PC-9 (cell line): Measurements from ENCODE around the gene PPP2R5C. TPM values are rescaled to one million over a fixed set of nuclear protein-coding genes. Genes with fewer than 3 reads are reported as not detected.

Experiments
- BruUV-seq: library from RNA; stranded (reverse); fragments of 400-500 nt; replicated peaks from 2 replicates; lab custom pipeline; 2021; lab: Mats Ljungman, UMichigan
- CTCF ChIA-PET: fragments of 300-600 bp; sonication (Branson Sonifier 250); formaldehyde crosslinking; loops from one replicate; lab custom pipeline; 2022; ENCODE audit warnings: antibody characterized with exemption; lab: Charles Lee
- POLR2A ChIA-PET: fragments of 300-600 bp; sonication (Branson Sonifier 250); formaldehyde crosslinking; loops from one replicate; lab custom pipeline; 2022; ENCODE audit warnings: antibody characterized with exemption; ENCODE audit not compliant: unreplicated experiment; lab: Charles Lee
- DNase-seq, 2 experiments: peaks; one replicate each; pipeline versions ENCODE4 v3.0.0 to v3.0.0-alpha.2; 2015 to 2022; ENCODE audit warnings: mixed read lengths in 1 of 2
- H2AFZ ChIP-seq: fragments of 200-600 bp; sonication (generic); 2 replicates; pipeline ENCODE4 v1.8.1; 2017; ENCODE audit warnings: antibody characterized with exemption
- H3F3A ChIP-seq: fragments of 200-600 bp; sonication (generic); 2 replicates; pipeline ENCODE4 v1.8.1; 2017; ENCODE audit warnings: antibody characterized with exemption, mild to moderate bottlenecking, low read depth; ENCODE audit not compliant: insufficient read depth
- H3K27ac ChIP-seq: fragments of 200-600 bp; sonication (generic); 2 replicates; pipeline ENCODE4 v1.6.1; 2016; ENCODE audit warnings: mixed run types
- H3K27me3 ChIP-seq: fragments of 200-600 bp; sonication (generic); 2 replicates; pipeline ENCODE4 v1.6.1; 2016; ENCODE audit warnings: low read depth, mixed run types; ENCODE audit not compliant: insufficient read depth
- H3K36me3 ChIP-seq: fragments of 200-600 bp; sonication (generic); 2 replicates; pipeline ENCODE4 v1.6.1; 2016; ENCODE audit warnings: low read depth, mixed run types
- H3K4me1 ChIP-seq: fragments of 200-600 bp; sonication (generic); replicated peaks from 2 replicates; pipeline ENCODE4 v1.6.1; 2016; ENCODE audit warnings: mixed run types; ENCODE audit not compliant: insufficient read depth
- H3K4me2 ChIP-seq: fragments of 200-600 bp; sonication (generic); 2 replicates; pipeline ENCODE4 v1.6.1; 2017; ENCODE audit warnings: mixed run types
- H3K4me3 ChIP-seq: fragments of 200-600 bp; sonication (generic); 2 replicates; pipeline ENCODE4 v1.6.1; 2016; ENCODE audit warnings: mixed run types
- H3K79me2 ChIP-seq: fragments of 200-600 bp; sonication (generic); 2 replicates; pipeline ENCODE4 v1.6.1; 2017; ENCODE audit warnings: low read depth, mixed run types
- H3K9me2 ChIP-seq: fragments of 200-600 bp; sonication (generic); 2 replicates; pipeline ENCODE4 v1.8.1; 2017; ENCODE audit warnings: mild to moderate bottlenecking; ENCODE audit not compliant: insufficient read depth
- H3K9me3 ChIP-seq: fragments of 200-600 bp; sonication (generic); 2 replicates; pipeline ENCODE4 v1.8.1; 2016; ENCODE audit warnings: low read depth; ENCODE audit not compliant: insufficient read depth
- H4K20me1 ChIP-seq: fragments of 200-600 bp; sonication (generic); 2 replicates; pipeline ENCODE4 v1.8.1; 2017; ENCODE audit not compliant: insufficient read depth
- CTCF ChIP-seq: fragments of 200-600 bp; sonication (generic); conservative IDR thresholded peaks from 2 replicates; pipeline ENCODE4 v1.6.1; 2017; ENCODE audit warnings: mixed run types, antibody characterized with exemption, mild to moderate bottlenecking, moderate library complexity
- EZH2 ChIP-seq: fragments of 200-600 bp; sonication (generic); IDR thresholded peaks from 2 replicates; pipeline ENCODE4 v1.8.0; 2017; ENCODE audit warnings: antibody characterized with exemption, low read depth
- intact Hi-C: fragments of 100-400 bp; cut with micrococcal nuclease; formaldehyde crosslinking; loops from one replicate; pipeline ENCODE4 v1.10.0; 2022; ENCODE audit not compliant: unreplicated experiment
- total RNA-seq: library from RNA; stranded (reverse); gene quantifications from 2 replicates; pipeline ENCODE4 v1.2.3, GENCODE V29; 2021

PPP2R5C gene
- total RNA-seq, 1 experiment from 2014 or later = 401 TPM

DNA sequence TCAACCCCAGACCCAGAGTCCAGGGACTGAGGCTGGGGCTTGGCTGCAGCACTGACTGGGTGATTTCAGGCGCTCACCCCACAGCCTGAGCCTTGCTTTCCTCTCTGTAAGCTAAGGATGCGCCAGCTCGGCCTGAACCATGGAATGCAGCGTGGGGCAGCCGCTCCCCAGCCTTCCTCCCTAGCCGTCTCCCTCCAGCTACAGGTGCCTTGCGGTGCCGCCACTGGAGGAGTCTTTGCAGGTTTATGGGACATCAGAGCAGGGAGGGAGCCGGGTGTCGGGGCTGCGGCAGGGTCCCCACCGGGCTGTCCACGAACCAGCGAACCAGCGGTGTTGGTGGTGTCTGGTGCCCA, 19.4 kb downstream of the PPP2R5C start:
- Histone ChIP-seq H3K79me2 (0 out of 2 replicates have a peak, but pooled peaks cover 7% of the 10 kb centered on the region), H3F3A (no peaks in the 10 kb centered on the region; the same call in 1 of the 2 replicates), H2AFZ (no peak overlapping the region), H3K4me1 (no peaks in the 10 kb centered on the region), H3K27me3 (no peaks in the 10 kb centered on the region), H3K4me2 (no peak overlapping the region), H3K9me3 (no peaks in the 10 kb centered on the region), H3K9me2 (no peaks in the 10 kb centered on the region), H3K27ac (no peak overlapping the region), H4K20me1 (0 out of 2 replicates have a peak, but pooled peaks cover 5% of the 10 kb centered on the region), H3K36me3 (no peaks in the 10 kb centered on the region), H3K4me3 (no peak overlapping the region)
- POLR2A ChIA-PET = no interaction called here
- intact Hi-C loops = no loop called here
- no peak for DNase-seq
- BruUV-seq = no TSS peak
- CTCF ChIA-PET = no interaction called here
- TF ChIP-seq EZH2 (no peak), CTCF (no peak)

DNA sequence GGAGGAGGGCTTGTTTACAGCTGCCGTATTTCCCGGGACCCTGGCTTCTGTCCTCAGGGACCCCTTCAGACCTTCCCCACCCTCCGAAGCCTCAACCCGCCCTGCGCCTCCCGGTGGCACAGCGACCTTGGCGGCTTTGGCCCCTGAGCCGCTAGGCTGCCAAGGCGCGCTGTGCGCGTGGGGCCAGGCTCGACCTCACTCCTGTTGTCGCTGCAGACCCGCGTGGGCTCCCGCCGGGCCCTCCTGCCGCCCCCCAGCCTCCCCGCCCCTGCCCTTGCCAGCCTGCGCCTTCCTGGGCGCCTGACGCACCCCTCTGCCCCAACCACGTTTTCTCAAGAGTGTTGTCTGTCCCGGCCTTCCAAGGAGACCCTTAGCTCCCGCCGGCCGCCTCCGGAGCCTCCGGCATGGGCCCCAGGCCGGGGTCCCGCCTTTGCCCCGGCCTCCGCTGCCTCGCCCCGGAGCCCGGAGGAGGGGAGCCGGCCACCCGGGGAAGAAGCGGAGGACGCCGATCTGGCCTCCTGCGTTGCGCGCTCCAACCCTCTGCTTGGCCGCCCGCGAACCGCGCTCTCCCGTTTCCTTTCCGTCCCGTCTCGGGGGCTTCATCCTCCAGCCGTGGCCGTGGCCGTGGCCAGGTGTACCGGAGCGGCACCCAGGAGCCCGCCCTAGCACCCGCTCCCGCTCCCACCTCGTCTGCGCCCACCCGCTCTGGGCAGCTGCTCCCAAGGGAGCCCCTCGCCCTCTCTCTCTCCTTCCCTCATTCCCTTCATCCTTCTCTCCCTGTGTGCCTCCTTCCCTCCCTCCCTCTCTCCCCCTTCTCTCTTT, 19.9 kb downstream of the PPP2R5C start:
- H3F3A ChIP-seq = no peaks in the 10 kb centered on the region; the same call in 1 of the 2 replicates
- no peaks in the 10 kb centered on the region for H3K9me3 ChIP-seq
- BruUV-seq = no TSS peak
- no peaks in the 10 kb centered on the region for H3K27me3 ChIP-seq
- H3K27ac ChIP-seq = no peak overlapping the region
- H3K4me2 ChIP-seq = no peak overlapping the region
- 0 out of 2 replicates have a peak, but pooled peaks cover 7% of the 10 kb centered on the region for H3K79me2 ChIP-seq
- no peak overlapping the region for H2AFZ ChIP-seq
- DNase-seq = no peak
- no peak for TF ChIP-seq CTCF
- no peak for TF ChIP-seq EZH2
- H3K36me3 ChIP-seq = no peaks in the 10 kb centered on the region
- POLR2A ChIA-PET = interaction anchor here (0.5 to 0.7 kb wide), 2 partner anchors 27 to 1017 kb away, joined by 3 to 4 read pairs; no protein-coding TSS in a partner anchor
- no peak overlapping the region for H3K4me3 ChIP-seq
- H3K9me2 ChIP-seq = no peaks in the 10 kb centered on the region
- H3K4me1 ChIP-seq = no peaks in the 10 kb centered on the region
- H4K20me1 ChIP-seq = 0 out of 2 replicates have a peak, but pooled peaks cover 5% of the 10 kb centered on the region
- intact Hi-C loops = no loop called here
- CTCF ChIA-PET = no interaction called here

DNA sequence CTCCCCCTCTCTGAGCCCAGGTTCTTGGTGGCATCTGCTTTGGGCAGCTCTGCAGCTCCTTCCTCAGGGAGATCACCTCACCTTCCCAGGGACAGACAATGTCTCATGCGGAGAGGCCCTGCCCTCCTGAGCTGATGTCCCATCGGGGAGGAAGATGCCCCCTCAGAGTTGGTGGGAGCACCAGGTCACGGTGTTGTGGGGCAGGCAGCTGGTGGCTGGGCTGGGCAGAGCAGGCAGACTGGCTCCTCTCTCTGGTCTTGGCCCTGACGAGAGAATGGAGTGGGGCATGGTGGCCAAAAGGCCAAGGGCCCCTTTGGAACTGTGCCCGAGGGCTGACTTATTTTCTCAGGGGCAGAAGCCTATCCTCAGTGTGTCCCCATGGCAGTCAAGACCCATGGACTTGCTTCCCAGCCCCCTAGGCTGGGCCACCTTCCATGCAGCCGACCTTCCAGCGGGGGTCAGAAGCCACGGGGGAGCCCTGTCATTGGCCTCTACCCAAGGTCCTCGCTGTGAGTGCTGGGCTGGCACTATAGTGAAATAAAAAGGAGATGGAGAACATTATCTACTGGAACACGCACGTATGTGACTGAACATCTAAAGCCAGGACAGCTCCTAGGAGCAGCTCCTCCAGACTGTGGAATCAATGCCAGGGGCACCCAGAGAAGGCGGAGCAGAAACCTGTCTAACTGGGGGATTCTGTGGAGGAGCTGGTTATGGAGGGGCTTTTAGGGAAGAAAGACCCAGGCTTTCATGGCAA, 21.9 kb downstream of the PPP2R5C start:
- Histone ChIP-seq H4K20me1 (0 out of 2 replicates have a peak, but pooled peaks cover 5% of the 10 kb centered on the region), H3K4me2 (no peak overlapping the region), H3K27me3 (no peaks in the 10 kb centered on the region), H3K4me3 (no peak overlapping the region), H3K36me3 (0 out of 2 replicates have a peak, but pooled peaks cover 3% of the 10 kb centered on the region), H3K27ac (no peak overlapping the region), H2AFZ (no peak overlapping the region), H3F3A (no peaks in the 10 kb centered on the region; the same call in 1 of the 2 replicates), H3K4me1 (no peaks in the 10 kb centered on the region), H3K79me2 (no peaks in the 10 kb centered on the region), H3K9me2 (no peaks in the 10 kb centered on the region), H3K9me3 (no peaks in the 10 kb centered on the region)
- DNase-seq = no peak
- POLR2A ChIA-PET = no interaction called here
- TF ChIP-seq EZH2 (no peak), CTCF (no peak)
- BruUV-seq = no TSS peak
- CTCF ChIA-PET = interaction anchor here (0.7 kb wide), 1 partner anchor 10 kb away, joined by 7 read pairs; no protein-coding TSS in a partner anchor
- intact Hi-C loops = no loop called here
